ENCODE data around the gene AGPAT2. TPM values are rescaled to one million over a fixed set of nuclear protein-coding genes. Genes with fewer than 3 reads are reported as not detected.

The AGPAT2 gene
- total and polyA plus RNA-seq, 2 of the 4 experiments (the other 2 are of a cell fraction): 16.1 to 39.5 TPM

- Histone ChIP-seq H3K4me2 (ENCODE audit: low read depth, low read length) (no peak overlapping the region), H2AK9ac (replicated peaks; ENCODE audit: low read depth, low read length, poor library complexity) (no peak overlapping the region), H3K27me3 (ENCODE audit: control insufficient read depth, insufficient read depth, low read length) (peaks cover 4% of the 10 kb centered on the region), H3K9me3 (ENCODE audit: control insufficient read depth, insufficient read depth, low read length) (no peaks in the 10 kb centered on the region), H4K20me1 (ENCODE audit: insufficient read depth, low read length) (peaks cover 9% of the 10 kb centered on the region; the same call in 1 of the 2 replicates), H3K4me1 (ENCODE audit: control insufficient read depth, insufficient read depth, low read length) (peaks cover 3% of the 10 kb centered on the region; the same call in 1 of the 2 replicates), H3K36me3 (ENCODE audit: control insufficient read depth, insufficient read depth, low read length) (no peaks in the 10 kb centered on the region), H3K79me1 (ENCODE audit: low read depth in 1 of 2, low read length in 2 of 2) (no peaks in the 10 kb centered on the region; a peak in 1 of 4 replicates), H4K5ac (ENCODE audit: low read depth, low read length) (no peak overlapping the region), H2BK15ac (ENCODE audit: low read depth, low read length) (no peak overlapping the region), H2AK5ac (ENCODE audit: low read depth, low read length) (no peak overlapping the region), H3K4me3 (ENCODE audit: insufficient read depth, low read depth, low read length) (no peak overlapping the region), H2BK5ac (ENCODE audit: low read depth, low read length, poor library complexity, severe bottlenecking) (no peak overlapping the region), H3K23ac (ENCODE audit: low read depth, low read length) (no peak overlapping the region), H3K56ac (ENCODE audit: extremely low read depth, insufficient read depth, low read length) (no peak overlapping the region), H3K14ac (replicated peaks; ENCODE audit: low read depth, low read length) (no peak overlapping the region), H2AFZ (replicated peaks; ENCODE audit: low read length, poor library complexity) (peak overlapping the region; percentile 5), H2BK20ac (ENCODE audit: low read depth, low read length) (no peak overlapping the region), H3K4ac (ENCODE audit: low read depth, low read length) (no peak overlapping the region), H2BK120ac (ENCODE audit: low read depth, low read length) (no peak overlapping the region), H3K9me1 (ENCODE audit: insufficient read depth, low read length) (peaks cover 6% of the 10 kb centered on the region; the same call in 1 of the 2 replicates), H3K18ac (ENCODE audit: low read depth, low read length) (no peak overlapping the region), H4K8ac (ENCODE audit: low read depth in 2 of 2, low read length in 2 of 2) (no peak overlapping the region), H3K27ac (ENCODE audit: insufficient read depth, low read length) (no peak overlapping the region), H3K9ac (ENCODE audit: low read depth, low read length) (no peak overlapping the region), H4K91ac (ENCODE audit: insufficient read depth, low read depth, low read length) (no peak overlapping the region)
- ChIA-PET CTCF (interaction anchor here (0.5 kb wide), 1 partner anchor 138 kb away, joined by 3 read pairs; no protein-coding TSS in a partner anchor), POLR2A (ENCODE audit: unreplicated experiment) (no interaction called here)
- no peak for TF ChIP-seq SMC3 (IDR thresholded peaks at IDR 0.05; ENCODE audit: low read depth, low read length)
- no peak for TF ChIP-seq RAD21 (IDR thresholded peaks at IDR 0.05; ENCODE audit: low read length)
- TF ChIP-seq, protein P1, sequence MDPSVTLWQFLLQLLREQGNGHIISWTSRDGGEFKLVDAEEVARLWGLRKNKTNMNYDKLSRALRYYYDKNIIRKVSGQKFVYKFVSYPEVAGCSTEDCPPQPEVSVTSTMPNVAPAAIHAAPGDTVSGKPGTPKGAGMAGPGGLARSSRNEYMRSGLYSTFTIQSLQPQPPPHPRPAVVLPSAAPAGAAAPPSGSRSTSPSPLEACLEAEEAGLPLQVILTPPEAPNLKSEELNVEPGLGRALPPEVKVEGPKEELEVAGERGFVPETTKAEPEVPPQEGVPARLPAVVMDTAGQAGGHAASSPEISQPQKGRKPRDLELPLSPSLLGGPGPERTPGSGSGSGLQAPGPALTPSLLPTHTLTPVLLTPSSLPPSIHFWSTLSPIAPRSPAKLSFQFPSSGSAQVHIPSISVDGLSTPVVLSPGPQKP (IDR thresholded peaks at IDR 0.05; ENCODE audit: borderline replicate concordance, low read depth, low read length): no peak
- TF ChIP-seq MAZ (IDR thresholded peaks at IDR 0.05; ENCODE audit: borderline replicate concordance, low read depth, low read length): no peak
- no peak for TF ChIP-seq MXI1 (IDR thresholded peaks at IDR 0.05; ENCODE audit: borderline replicate concordance, low read depth, low read length)
- TF ChIP-seq NFE2L2 (IDR thresholded peaks at IDR 0.05; ENCODE audit: low read depth, low read length): no peak
- no peak for TF ChIP-seq FOS (IDR thresholded peaks at IDR 0.05; ENCODE audit: low read depth, low read length)
- no peak for TF ChIP-seq RCOR1 (IDR thresholded peaks at IDR 0.05; ENCODE audit: insufficient replicate concordance, low read length)
- TF ChIP-seq BHLHE40 (IDR thresholded peaks at IDR 0.05; ENCODE audit: low read depth, low read length): no peak
- TF ChIP-seq MAFK (IDR thresholded peaks at IDR 0.05; ENCODE audit: low read depth, low read length): no peak
- no peak for TF ChIP-seq RFX5 (IDR thresholded peaks at IDR 0.05; ENCODE audit: low read depth, low read length)
- TF ChIP-seq POLR2A (IDR thresholded peaks at IDR 0.05; ENCODE audit: low read depth, low read length): no peak
- TF ChIP-seq USF2 (IDR thresholded peaks at IDR 0.05; ENCODE audit: low read depth, low read length): no peak
- TF ChIP-seq CHD1 (IDR thresholded peaks at IDR 0.05; ENCODE audit: low read depth, low read length): no peak
- DNase-seq: no peak
- in situ Hi-C loops (cut with MboI; ENCODE audit: low sequenced_read_pairs) (no loop called here), dilution Hi-C loops (cut with HindIII; ENCODE audit: low sequenced_read_pairs, unreplicated experiment) (no loop called here), intact Hi-C loops (cut with micrococcal nuclease) (no loop called here)
- no TSS peak for BruUV-seq (replicated peaks)
- WGBS, 2 experiments (ENCODE audit: extremely low coverage in 2 of 2, insufficient read length in 1 of 2): 34% methylated on average over 8 of the region's 26 CpGs; no CpG with 5 or more reads in 1 of the 2 experiments
- no peak for ATAC-seq (ENCODE audit: low read depth)
These were observed 59.0 kb downstream of the AGPAT2 start for GRCh38 chr9:136628268-136628667.

Measured in IMR-90 (cell line).